Pancreas (tissue), 10 donors: ENCODE results near the gene GPC3. TPM values are rescaled to one million over a fixed set of nuclear protein-coding genes. Genes with fewer than 3 reads are reported as not detected.
A peak's percentile ranks its signal among the peaks of the same experiment; 100 is the strongest.

Experiments used
- ATAC-seq, 4 donors: fragments of 200-7000 bp; cut with Tn5 transposase; one replicate each; pipeline versions ENCODE4 v1.8.0 to v1.9.1; 2020; ENCODE audit warnings: mild to moderate bottlenecking in 4 of 4, moderate library complexity in 4 of 4
- DNase-seq, 6 donors: peaks; one replicate each; pipeline ENCODE4 v3.0.0-alpha.2; 2020
- FAIRE-seq: peaks from 2 replicates; lab custom pipeline; 2012; peaks lifted over from hg19 to GRCh38; lab: Jason Lieb, UNC
- H3K27ac ChIP-seq, 4 donors: fragments of 200-600 bp; sonication (generic); 1 replicate in 3 of 4; 2 replicates in 1 of 4; pipeline versions ENCODE4 v1.5.0 to v1.8.0; 2020
- H3K27me3 ChIP-seq, 4 donors: fragments of 200-600 bp; one replicate each; pipeline ENCODE4 v1.8.0; 2021
- H3K36me3 ChIP-seq, 3 donors: fragments of 200-600 bp; sonication (generic) in 1 of 3; one replicate each; pipeline versions ENCODE4 v1.5.0 to v1.8.0; 2020 to 2021
- H3K4me1 ChIP-seq, 3 donors: fragments of 200-600 bp; one replicate each; pipeline ENCODE4 v1.8.0; 2021
- H3K4me3 ChIP-seq, 4 donors: fragments of 200-600 bp; sonication (generic) in 2 of 4; one replicate each; pipeline versions ENCODE4 v1.5.0 to v1.8.0; 2020 to 2021
- H3K9me3 ChIP-seq, 4 donors: fragments of 200-600 bp; one replicate each; pipeline ENCODE4 v1.8.0; 2021
- CTCF ChIP-seq, 4 donors: fragments of 200-600 bp; sonication (generic) in 3 of 4; IDR thresholded peaks; one replicate each; pipeline versions ENCODE4 v1.5.0 to v1.8.0; 2021; ENCODE audit warnings: antibody characterized with exemption in 4 of 4
- WGBS, 2 donors: extraction: QIAGEN DNeasy Blood & Tissue Kit; methylation state at CpG; one replicate each; pipeline ENCODE4 v1.1.7; 2013; 5-methylcytosine and 5-hydroxymethylcytosine counted together
- intact Hi-C, 3 donors: fragments of 100-400 bp; cut with DNase I; formaldehyde crosslinking; loops; one replicate each; pipeline versions ENCODE4 v1.11.1 to v1.14.2; 2022
- polyA plus RNA-seq, 2 donors: library from polyadenylated mRNA; stranded (reverse); fragments of 200-250 nt; gene quantifications; one replicate each; pipeline ENCODE4 v1.2.3, GENCODE V29; 2013
- total RNA-seq, 6 donors: library from RNA; stranded (reverse); fragmentation: NEBNext Ultra II Directional in 4 of 6; extraction: Animal tissue kit (Norgen Biotek cat#: 25700) in 4 of 6; gene quantifications; one replicate each; pipeline versions ENCODE4 v1.2.1 to v1.2.4, GENCODE V29; 2021 to 2023
- donor health status: healthy with polysubstance abuse.
- donor health status: DM: no; HTN: no; CAD: no; lungs with moderate emphysema.
- donor health status: DM: no; HTN: no; CAD: no.
- donor health status: control.
- donor health status: control.
- donor health status: Bipolar disorder and iron deficiency.
- donor health status: DM: yes; HTN: yes; CAD: no.
- donor health status: DM: no; HTN: no; CAD: no.
- donor health status: DM: no; HTN: no; CAD: no.
- donor health status: DM: yes; HTN: yes; CAD: no.

The GPC3 gene
- total and polyA plus RNA-seq, 8 donors: 0.95 to 18.6 (median 2.7) TPM

DNA sequence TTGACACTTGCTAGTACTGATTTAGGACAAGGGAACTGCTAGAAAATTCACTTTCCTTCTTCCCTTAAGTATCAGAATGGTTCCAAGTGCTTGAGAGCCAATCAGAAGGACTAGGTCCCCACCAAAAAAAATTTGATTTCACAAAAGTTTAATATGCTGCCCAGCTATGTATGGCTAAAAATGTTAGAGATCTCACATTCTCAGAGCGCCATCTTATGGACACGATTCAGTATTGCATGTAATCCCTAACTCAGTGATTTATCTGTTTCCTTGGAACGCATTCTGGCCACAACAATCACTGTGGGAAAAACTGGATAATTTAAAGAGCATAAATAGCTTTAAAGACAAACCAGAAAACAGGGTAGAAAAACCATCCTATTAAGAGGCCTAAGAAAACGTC lies 315.0 kb downstream of the GPC3 start:
- DNase-seq: no peak
- no peaks in the 10 kb centered on the region for H3K36me3 ChIP-seq
- no peak overlapping the region for H3K27ac ChIP-seq
- no peaks in the 10 kb centered on the region for H3K9me3 ChIP-seq
- H3K27me3 ChIP-seq: no peaks in the 10 kb centered on the region
- H3K4me3 ChIP-seq: no peak overlapping the region
- intact Hi-C loops: loop anchor here in 1 of 3 donors (10.0 kb wide), 1 partner anchor 336 kb away; no protein-coding TSS in a partner anchor
- WGBS, 2 donors: 1 to 3% methylated on average over 4 of the region's 4 CpGs
- peak; percentile 52 to 72 (median 64) for TF ChIP-seq CTCF (IDR thresholded peaks at IDR 0.05)
- peak; percentile 93 for FAIRE-seq
- peaks cover 4 to 12% (median 6%) of the 10 kb centered on the region in 3 donors for H3K4me1 ChIP-seq
- ATAC-seq: peak in 3 of 4 donors; percentile 64 to 82 (median 81)

GRCh38 chrX:133669214-133669613 lies 316.2 kb downstream of the GPC3 start:
- no peak for TF ChIP-seq CTCF (IDR thresholded peaks at IDR 0.05)
- no peak for ATAC-seq
- no peak overlapping the region for H3K4me3 ChIP-seq

DNA sequence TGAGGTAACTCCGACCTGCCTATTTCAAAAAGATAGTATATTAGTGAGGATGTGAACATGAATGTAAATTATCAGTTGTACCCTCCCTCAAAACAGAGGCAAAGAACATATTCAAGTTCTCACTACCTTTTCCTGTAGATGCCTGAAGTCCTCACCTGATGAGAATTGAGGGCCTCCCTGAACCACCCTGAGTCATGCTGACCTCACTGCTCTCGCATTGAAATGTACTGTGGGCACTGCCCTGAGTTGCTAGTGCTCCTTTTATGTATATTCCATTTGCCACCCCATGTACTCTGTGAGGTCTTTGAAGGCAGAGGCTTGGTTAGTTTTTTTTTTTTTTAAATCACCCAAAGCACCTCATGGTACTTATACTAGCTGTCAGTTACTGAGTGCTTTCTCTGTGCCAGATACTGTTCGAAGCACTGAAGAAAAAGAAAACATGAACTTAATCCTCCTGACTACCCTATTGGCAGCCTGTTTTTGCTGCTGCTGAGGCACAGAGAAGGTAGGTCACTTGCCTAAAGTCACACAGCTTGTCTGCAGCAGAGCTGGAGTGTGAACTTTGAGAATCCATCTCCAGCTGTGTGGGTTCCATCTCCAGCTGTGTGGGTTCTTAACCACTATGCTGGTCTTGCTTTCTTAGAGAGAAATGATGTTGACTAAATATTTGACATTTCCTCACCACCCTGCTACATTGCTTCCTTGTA lies 317.0 kb downstream of the GPC3 start:
- H3K36me3 ChIP-seq: no peaks in the 10 kb centered on the region
- peaks cover 0 to 4% (median 0%) of the 10 kb centered on the region in 3 donors for H3K4me1 ChIP-seq
- no peak overlapping the region for H3K4me3 ChIP-seq
- no peak for TF ChIP-seq CTCF (IDR thresholded peaks at IDR 0.05)
- no peaks in the 10 kb centered on the region for H3K9me3 ChIP-seq
- H3K27ac ChIP-seq: no peak overlapping the region
- FAIRE-seq: no peak
- ATAC-seq: peak in 1 of 4 donors; percentile 40
- no peak for DNase-seq
- no peaks in the 10 kb centered on the region for H3K27me3 ChIP-seq
- intact Hi-C loops: no loop called here
- 83 to 87% methylated on average over 3 of the region's 3 CpGs for WGBS, 2 donors

More at GRCh38 chrX:133669214-133669613, 316.2 kb downstream of the GPC3 start:
- DNase-seq (no peak), FAIRE-seq (no peak)
- Histone ChIP-seq H3K9me3 (no peaks in the 10 kb centered on the region), H3K27me3 (no peaks in the 10 kb centered on the region), H3K4me1 (peaks cover 1 to 4% (median 4%) of the 10 kb centered on the region in 3 donors), H3K36me3 (no peaks in the 10 kb centered on the region), H3K27ac (no peak overlapping the region)
- intact Hi-C loops: no loop called here
- 89 to 92% methylated on average over 5 of the region's 5 CpGs for WGBS, 2 donors

DNA sequence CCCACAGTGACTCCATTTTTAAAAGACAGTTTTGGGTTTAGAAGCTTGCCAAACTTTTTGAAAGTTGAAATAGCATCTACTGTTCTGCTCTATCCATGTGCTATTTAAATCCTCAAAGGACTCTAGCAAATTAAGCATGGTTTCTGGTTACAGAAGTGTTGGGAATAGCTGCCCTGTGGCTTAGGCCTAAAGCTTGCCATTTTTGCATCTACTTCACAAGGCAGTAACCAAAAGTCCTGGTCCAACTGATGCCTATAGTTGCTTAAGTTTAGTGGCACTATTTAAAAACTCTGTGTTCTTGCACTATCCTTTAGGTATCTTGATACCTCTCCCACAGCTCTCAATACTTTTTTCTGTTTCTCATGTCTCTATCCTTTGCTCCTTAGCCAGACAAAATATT lies 319.1 kb downstream of the GPC3 start:
- Histone ChIP-seq H3K4me1 (peaks cover 0 to 4% (median 0%) of the 10 kb centered on the region in 3 donors), H3K4me3 (no peak overlapping the region), H3K36me3 (no peaks in the 10 kb centered on the region), H3K27ac (no peak overlapping the region), H3K27me3 (no peaks in the 10 kb centered on the region), H3K9me3 (no peaks in the 10 kb centered on the region)
- TF ChIP-seq CTCF (IDR thresholded peaks at IDR 0.05): no peak
- no peak for ATAC-seq
- intact Hi-C loops: no loop called here
- DNase-seq: no peak
- FAIRE-seq: no peak
